HG03045 (cell line): ENCODE data around the gene KHDC1L.
A peak's percentile ranks its signal among the peaks of the same experiment; 100 is the strongest.
"Not testable (repeated sequence)": the region's sequence is repeated elsewhere in the genome, so short reads cannot be mapped to it uniquely, and the experiment has no call there.

Source experiments
- ATAC-seq: cut with Tn5 transposase; IDR thresholded peaks from one replicate; pipeline ENCODE4 v1.9.1; 2021; ENCODE audit warnings: mild to moderate bottlenecking, moderate library complexity; ENCODE audit not compliant: unreplicated experiment

Gene KHDC1L

DNA sequence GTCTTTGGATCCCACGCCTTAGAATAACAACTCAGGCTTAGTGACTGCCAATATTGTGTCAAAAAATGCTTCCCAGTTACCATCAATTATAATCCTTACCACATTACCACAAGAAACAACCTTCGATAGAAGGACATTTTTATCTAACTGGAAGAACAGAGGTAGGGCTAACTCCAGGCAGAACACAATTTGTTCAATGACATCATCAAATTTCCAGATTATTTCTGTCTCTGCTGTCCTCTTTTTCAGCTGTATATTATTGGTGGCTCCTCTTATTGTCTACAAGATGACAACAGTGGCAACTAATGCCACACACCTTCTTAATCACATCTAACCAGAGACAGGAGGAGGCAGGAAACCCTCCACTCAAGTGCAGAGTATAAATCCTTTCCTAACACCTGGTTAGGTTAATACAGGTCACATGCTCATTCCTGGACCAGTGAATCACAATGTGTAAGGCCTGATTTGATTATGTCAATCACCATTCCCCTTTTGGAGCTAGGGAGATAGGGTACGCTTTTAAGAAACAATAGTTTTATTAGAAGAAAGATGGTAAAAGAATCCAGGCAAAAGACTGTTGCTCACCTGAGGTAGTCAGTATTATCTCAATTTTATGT lies 18.0 kb downstream of the KHDC1L start:
- ATAC-seq, result no peak

- ATAC-seq, result no peak
Measured at GRCh38 chr6:73204252-73204651, 21.0 kb downstream of the KHDC1L start.

DNA sequence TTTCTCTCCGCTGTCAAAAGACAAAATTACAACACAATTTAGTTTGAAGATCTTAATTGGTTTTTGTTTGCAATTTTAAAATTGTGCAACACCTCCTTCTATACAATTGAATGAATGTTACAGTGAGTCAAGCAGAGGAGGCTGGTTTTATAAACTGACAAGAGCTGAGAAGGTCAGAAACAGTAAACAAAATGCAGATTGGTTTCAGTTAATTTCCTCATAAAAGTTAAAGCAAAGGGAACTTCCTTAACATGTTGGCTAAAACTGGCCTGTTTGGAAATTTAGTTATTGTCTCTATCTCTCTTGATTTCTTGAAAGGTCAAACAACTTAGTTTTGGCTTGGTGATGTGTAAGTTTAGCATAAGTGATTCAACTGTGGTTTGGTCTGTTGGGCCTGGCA lies 22.2 kb downstream of the KHDC1L start:
- ATAC-seq, result no peak

DNA sequence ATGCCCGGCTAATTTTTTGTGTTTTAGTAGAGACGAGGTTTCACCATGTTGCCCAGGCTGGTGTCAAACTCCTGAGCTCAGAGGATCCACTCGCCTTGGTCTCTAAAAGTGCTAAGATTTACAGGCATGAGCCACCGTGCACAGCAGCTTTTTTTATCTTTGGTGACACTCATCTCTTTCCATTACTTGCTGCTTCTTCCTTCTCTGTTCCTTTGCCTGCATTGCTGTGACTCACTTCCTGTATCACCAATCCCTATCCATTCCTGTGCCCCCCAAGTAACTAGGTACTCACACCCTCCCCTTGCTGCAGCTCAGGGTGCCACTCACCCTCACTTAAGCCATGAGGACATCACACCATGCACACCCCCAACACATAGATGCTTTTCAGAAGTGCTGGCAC lies 24.6 kb downstream of the KHDC1L start:
- ATAC-seq, result no peak

DNA sequence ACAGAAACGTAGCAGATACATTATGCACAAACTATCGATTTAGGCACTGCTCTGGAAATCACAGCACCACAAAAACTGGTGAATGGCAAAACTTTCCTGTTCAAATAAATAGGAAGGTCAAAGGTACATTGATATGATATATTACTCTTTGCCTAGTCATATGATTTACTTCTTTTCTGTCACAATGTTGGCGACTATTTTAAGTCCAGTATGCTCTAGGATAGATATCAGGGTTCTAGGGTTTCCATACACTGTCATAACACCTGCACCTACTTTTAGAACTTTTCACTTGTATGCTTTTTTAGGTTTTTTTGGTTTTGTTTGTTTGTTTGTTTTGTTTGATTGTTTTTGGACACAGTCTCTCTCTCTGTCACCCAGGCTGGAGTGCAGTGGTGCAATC lies 25.0 kb downstream of the KHDC1L start:
- no peak for ATAC-seq

DNA sequence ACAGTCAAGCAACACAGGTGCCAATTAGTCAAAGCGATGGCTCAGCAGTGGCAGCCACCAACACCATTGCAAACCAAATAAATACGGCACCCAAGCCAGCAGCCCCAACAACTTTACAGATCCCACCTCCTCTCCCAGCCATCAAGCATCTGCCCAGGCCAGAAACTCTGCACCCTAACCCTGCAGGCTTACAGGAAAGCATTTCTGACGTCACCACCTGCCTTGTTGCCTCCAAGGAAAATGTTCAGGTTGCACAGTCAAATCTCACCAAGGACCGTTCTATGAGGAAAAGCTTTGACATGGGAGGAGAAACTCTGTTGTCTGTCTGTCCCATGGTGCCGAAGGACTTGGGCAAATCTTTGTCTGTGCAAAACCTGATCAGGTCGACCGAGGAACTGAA lies 30.6 kb downstream of the KHDC1L start:
- ATAC-seq, result no peak

GRCh38 chr6:73193302-73193701 lies 32.0 kb downstream of the KHDC1L start:
- not testable (repeated sequence) for ATAC-seq

- peak; percentile 43 for ATAC-seq
Measured at GRCh38 chr6:73182021-73182607, 43.2 kb downstream of the KHDC1L start.

DNA sequence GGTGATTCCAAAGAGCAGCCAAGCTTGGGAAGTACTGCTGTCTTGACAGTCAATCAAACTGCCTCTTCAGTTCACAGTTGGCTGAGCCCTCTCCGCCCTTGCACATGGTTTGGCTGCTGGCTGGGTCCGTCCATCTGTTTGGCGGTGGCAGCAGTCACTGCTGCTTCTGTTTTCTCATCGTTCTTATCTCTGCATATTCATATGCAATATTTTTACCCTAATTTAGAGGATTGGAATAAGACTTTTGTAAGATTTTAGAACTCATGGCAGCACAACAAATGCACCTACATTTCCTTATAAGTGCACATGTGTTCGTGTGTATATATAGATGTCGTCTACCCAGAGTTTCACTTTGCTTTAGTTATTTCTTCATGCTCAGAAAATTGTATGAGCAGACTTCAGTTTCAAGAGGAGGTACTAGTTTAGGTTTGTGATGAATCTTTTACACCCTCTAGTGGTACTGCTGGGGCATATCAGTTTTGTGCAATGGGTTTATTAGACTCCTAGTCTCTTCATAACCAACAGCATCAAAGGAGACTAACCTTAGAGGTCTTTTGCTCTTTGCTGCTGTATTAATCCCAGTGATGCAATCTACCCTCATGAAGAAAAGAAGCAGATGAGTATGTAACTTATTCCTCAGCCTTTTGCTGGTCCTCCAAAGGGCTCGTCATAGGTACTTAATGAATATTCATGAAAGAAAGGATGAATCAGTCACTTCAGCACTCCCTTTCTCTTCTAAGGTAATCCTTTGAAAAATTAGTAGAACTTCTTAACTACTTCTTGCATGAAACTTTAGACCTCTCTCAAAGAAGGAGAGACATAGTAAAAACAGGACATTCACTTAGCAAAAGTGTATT lies 44.3 kb downstream of the KHDC1L start:
- ATAC-seq, result peak; percentile 82

GRCh38 chr6:73180076-73180738 lies 45.1 kb downstream of the KHDC1L start:
- ATAC-seq, result no peak

DNA sequence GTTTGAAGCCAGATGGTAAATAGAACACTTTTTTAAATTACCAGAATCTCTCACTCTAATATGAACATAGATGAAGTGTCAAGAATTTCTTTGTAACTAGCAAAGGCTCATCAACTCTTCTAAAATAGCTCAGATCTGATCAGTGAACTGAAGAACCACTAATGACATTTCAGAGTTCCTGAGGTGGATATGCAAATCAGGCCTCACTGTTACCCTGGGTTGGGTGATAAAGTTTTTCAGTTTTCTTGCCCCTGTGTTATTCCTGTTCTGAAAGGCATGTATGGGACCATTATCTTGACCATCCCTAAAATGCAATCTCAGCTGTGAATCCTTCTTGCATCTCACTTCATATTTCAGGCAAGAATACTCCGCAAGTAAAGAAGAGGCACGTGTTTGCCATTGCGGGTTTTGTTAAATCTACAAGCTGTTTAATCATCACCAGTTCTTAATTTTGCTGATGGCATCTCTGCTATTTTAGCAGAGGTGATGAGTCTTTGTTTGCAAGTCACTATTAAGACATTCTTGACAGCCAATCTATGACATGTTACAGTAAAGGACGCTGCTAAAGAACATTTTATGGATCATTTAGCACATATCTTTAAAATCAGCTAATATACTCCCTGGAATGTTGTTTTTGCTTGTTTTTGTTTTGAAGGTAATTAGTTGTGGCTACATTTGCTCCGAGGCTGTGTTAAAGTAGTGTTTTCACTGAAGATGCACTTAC lies 47.9 kb downstream of the KHDC1L start:
- ATAC-seq, result peak; percentile 55

- no peak for ATAC-seq
Measured at GRCh38 chr6:73176057-73176456, 49.2 kb downstream of the KHDC1L start.

GRCh38 chr6:73174646-73175045 lies 50.6 kb downstream of the KHDC1L start:
- no peak for ATAC-seq
